Pancreas (tissue), 10 donors: ENCODE results near the gene SLCO3A1. TPM values are rescaled to one million over a fixed set of nuclear protein-coding genes. Genes with fewer than 3 reads are reported as not detected.

Experiments used
- ATAC-seq, 4 donors: fragments of 200-7000 bp; cut with Tn5 transposase; one replicate each; pipeline versions ENCODE4 v1.8.0 to v1.9.1; 2020; ENCODE audit warnings: mild to moderate bottlenecking in 4 of 4, moderate library complexity in 4 of 4
- DNase-seq, 6 donors: peaks; one replicate each; pipeline ENCODE4 v3.0.0-alpha.2; 2020
- FAIRE-seq: peaks from 2 replicates; lab custom pipeline; 2012; peaks lifted over from hg19 to GRCh38; lab: Jason Lieb, UNC
- H3K27ac ChIP-seq, 4 donors: fragments of 200-600 bp; sonication (generic); 1 replicate in 3 of 4; 2 replicates in 1 of 4; pipeline versions ENCODE4 v1.5.0 to v1.8.0; 2020
- H3K27me3 ChIP-seq, 4 donors: fragments of 200-600 bp; one replicate each; pipeline ENCODE4 v1.8.0; 2021
- H3K36me3 ChIP-seq, 3 donors: fragments of 200-600 bp; sonication (generic) in 1 of 3; one replicate each; pipeline versions ENCODE4 v1.5.0 to v1.8.0; 2020 to 2021
- H3K4me1 ChIP-seq, 3 donors: fragments of 200-600 bp; one replicate each; pipeline ENCODE4 v1.8.0; 2021
- H3K4me3 ChIP-seq, 4 donors: fragments of 200-600 bp; sonication (generic) in 2 of 4; one replicate each; pipeline versions ENCODE4 v1.5.0 to v1.8.0; 2020 to 2021
- H3K9me3 ChIP-seq, 4 donors: fragments of 200-600 bp; one replicate each; pipeline ENCODE4 v1.8.0; 2021
- CTCF ChIP-seq, 4 donors: fragments of 200-600 bp; sonication (generic) in 3 of 4; IDR thresholded peaks; one replicate each; pipeline versions ENCODE4 v1.5.0 to v1.8.0; 2021; ENCODE audit warnings: antibody characterized with exemption in 4 of 4
- WGBS, 2 donors: extraction: QIAGEN DNeasy Blood & Tissue Kit; methylation state at CpG; one replicate each; pipeline ENCODE4 v1.1.7; 2013; 5-methylcytosine and 5-hydroxymethylcytosine counted together
- intact Hi-C, 3 donors: fragments of 100-400 bp; cut with DNase I; formaldehyde crosslinking; loops; one replicate each; pipeline versions ENCODE4 v1.11.1 to v1.14.2; 2022
- polyA plus RNA-seq, 2 donors: library from polyadenylated mRNA; stranded (reverse); fragments of 200-250 nt; gene quantifications; one replicate each; pipeline ENCODE4 v1.2.3, GENCODE V29; 2013
- total RNA-seq, 6 donors: library from RNA; stranded (reverse); fragmentation: NEBNext Ultra II Directional in 4 of 6; extraction: Animal tissue kit (Norgen Biotek cat#: 25700) in 4 of 6; gene quantifications; one replicate each; pipeline versions ENCODE4 v1.2.1 to v1.2.4, GENCODE V29; 2021 to 2023
- donor health status: healthy with polysubstance abuse.
- donor health status: DM: no; HTN: no; CAD: no; lungs with moderate emphysema.
- donor health status: DM: no; HTN: no; CAD: no.
- donor health status: control.
- donor health status: control.
- donor health status: Bipolar disorder and iron deficiency.
- donor health status: DM: yes; HTN: yes; CAD: no.
- donor health status: DM: no; HTN: no; CAD: no.
- donor health status: DM: no; HTN: no; CAD: no.
- donor health status: DM: yes; HTN: yes; CAD: no.

Gene SLCO3A1
- total and polyA plus RNA-seq, 8 donors: 3.4 to 15.5 (median 6.7) TPM

- DNase-seq (no peak), FAIRE-seq (no peak), ATAC-seq (peak in 2 of 4 donors; percentile 12 to 61)
- H3K27me3 ChIP-seq: no peaks in the 10 kb centered on the region
- H3K4me1 ChIP-seq: no peaks in the 10 kb centered on the region
- WGBS, 2 donors: 23 to 29% methylated on average over 11 of the region's 11 CpGs
- no peak overlapping the region for H3K27ac ChIP-seq
- H3K9me3 ChIP-seq: no peaks in the 10 kb centered on the region
- no peaks in the 10 kb centered on the region for H3K36me3 ChIP-seq
- H3K4me3 ChIP-seq: no peak overlapping the region
- TF ChIP-seq CTCF (IDR thresholded peaks at IDR 0.05): no peak
- intact Hi-C loops: no loop called here
These were observed 263.8 kb downstream of the SLCO3A1 start for GRCh38 chr15:92117261-92117731.

- H3K4me3 ChIP-seq: no peak overlapping the region
- DNase-seq (no peak), FAIRE-seq (no peak), ATAC-seq (no peak)
- no peaks in the 10 kb centered on the region for H3K27me3 ChIP-seq
- H3K27ac ChIP-seq: no peak overlapping the region
- no peaks in the 10 kb centered on the region for H3K9me3 ChIP-seq
- TF ChIP-seq CTCF (IDR thresholded peaks at IDR 0.05): no peak
- no peaks in the 10 kb centered on the region for H3K36me3 ChIP-seq
- no peaks in the 10 kb centered on the region for H3K4me1 ChIP-seq
- intact Hi-C loops: no loop called here
- 44 to 47% methylated on average over 6 of the region's 6 CpGs for WGBS, 2 donors
These were observed 264.8 kb downstream of the SLCO3A1 start for GRCh38 chr15:92118162-92118935.

GRCh38 chr15:92118936-92119325 lies 265.4 kb downstream of the SLCO3A1 start:
- no peak for TF ChIP-seq CTCF (IDR thresholded peaks at IDR 0.05)
- intact Hi-C loops: no loop called here

GRCh38 chr15:92120094-92120795 lies 266.7 kb downstream of the SLCO3A1 start:
- H3K27ac ChIP-seq: no peak overlapping the region
- ATAC-seq (no peak), FAIRE-seq (no peak), DNase-seq (no peak)
- intact Hi-C loops: no loop called here
- no peaks in the 10 kb centered on the region for H3K4me1 ChIP-seq
- no peak for TF ChIP-seq CTCF (IDR thresholded peaks at IDR 0.05)
- 62 to 75% methylated on average over 6 of the region's 6 CpGs for WGBS, 2 donors
- no peaks in the 10 kb centered on the region for H3K36me3 ChIP-seq
- H3K4me3 ChIP-seq: no peak overlapping the region
- H3K27me3 ChIP-seq: no peaks in the 10 kb centered on the region
- H3K9me3 ChIP-seq: no peaks in the 10 kb centered on the region

More at GRCh38 chr15:92118936-92119325, 265.4 kb downstream of the SLCO3A1 start:
- Histone ChIP-seq H3K27me3 (no peaks in the 10 kb centered on the region), H3K4me3 (no peak overlapping the region), H3K27ac (no peak overlapping the region), H3K36me3 (no peaks in the 10 kb centered on the region), H3K9me3 (no peaks in the 10 kb centered on the region), H3K4me1 (no peaks in the 10 kb centered on the region)
- DNase-seq: no peak
- 71 to 76% methylated on average over 3 of the region's 3 CpGs for WGBS, 2 donors
- no peak for ATAC-seq
- no peak for FAIRE-seq
